A673 (cell line): ENCODE data around the gene KIAA0753. TPM values are rescaled to one million over a fixed set of nuclear protein-coding genes. Genes with fewer than 3 reads are reported as not detected.

ENCODE experiments used
- BruUV-seq: library from RNA; stranded (reverse); fragments of 400-500 nt; replicated peaks from 2 replicates; lab custom pipeline; 2021; lab: Mats Ljungman, UMichigan
- CTCF ChIA-PET: fragments of 300-600 bp; sonication (Branson Sonifier 250); formaldehyde crosslinking; loops from one replicate; lab custom pipeline; 2022; ENCODE audit warnings: antibody characterized with exemption; lab: Charles Lee
- POLR2A ChIA-PET: fragments of 300-600 bp; sonication (Branson Sonifier 250); formaldehyde crosslinking; loops from one replicate; lab custom pipeline; 2022; ENCODE audit warnings: antibody characterized with exemption; ENCODE audit not compliant: low non-redundant PET; lab: Charles Lee
- DNase-seq: peaks from one replicate; pipeline ENCODE4 v3.0.0-alpha.2; 2015; ENCODE audit warnings: low spot score
- H3K27ac ChIP-seq: fragments of 200-600 bp; sonication (generic); 2 replicates; pipeline ENCODE4 v1.5.1; 2016; ENCODE audit warnings: mixed run types, low read depth, mild to moderate bottlenecking, mixed read lengths, antibody characterized with exemption, low read length; ENCODE audit not compliant: poor library complexity, severe bottlenecking
- H3K27me3 ChIP-seq: fragments of 200-600 bp; sonication (generic); replicated peaks from 2 replicates; pipeline ENCODE4 v1.6.1; 2017; ENCODE audit warnings: mixed run types, low read depth, mild to moderate bottlenecking, mixed read lengths, antibody characterized with exemption, low read length; ENCODE audit not compliant: insufficient read depth, poor library complexity
- H3K36me3 ChIP-seq: fragments of 200-600 bp; sonication (generic); 2 replicates; pipeline ENCODE4 v1.6.1; 2016; ENCODE audit warnings: mixed run types, mild to moderate bottlenecking, mixed read lengths, antibody characterized with exemption, low read length; ENCODE audit not compliant: insufficient read depth, poor library complexity, severe bottlenecking
- H3K4me1 ChIP-seq: fragments of 200-600 bp; sonication (generic); 2 replicates; pipeline ENCODE4 v1.6.1; 2017; ENCODE audit warnings: mixed run types, mild to moderate bottlenecking, mixed read lengths, antibody characterized with exemption, low read length; ENCODE audit not compliant: insufficient read depth, poor library complexity, severe bottlenecking
- H3K4me3 ChIP-seq: fragments of 200-600 bp; sonication (generic); 2 replicates; pipeline ENCODE4 v1.5.1; 2016; ENCODE audit warnings: low read depth, mixed run types, mild to moderate bottlenecking, mixed read lengths, low read length; ENCODE audit not compliant: poor library complexity, severe bottlenecking
- H3K9me3 ChIP-seq: fragments of 200-600 bp; sonication (generic); 2 replicates; pipeline ENCODE4 v1.6.1; 2016; ENCODE audit warnings: mixed run types, low read depth, mild to moderate bottlenecking, mixed read lengths, antibody characterized with exemption, low read length; ENCODE audit not compliant: poor library complexity, severe bottlenecking
- CTCF ChIP-seq: fragments of 300-800, 200-600 bp; sonication (generic); conservative IDR thresholded peaks from 2 replicates; pipeline ENCODE4 v1.5.1; 2017; ENCODE audit warnings: low read depth, mild to moderate bottlenecking, antibody characterized with exemption, low read length, moderate library complexity, mixed read lengths
- EZH2 ChIP-seq: fragments of 200-600 bp; sonication (generic); IDR thresholded peaks from 2 replicates; pipeline ENCODE4 v1.6.1; 2017; ENCODE audit warnings: borderline replicate concordance, low read depth, mild to moderate bottlenecking, mixed read lengths, antibody characterized with exemption, low read length; ENCODE audit not compliant: poor library complexity, severe bottlenecking
- intact Hi-C: fragments of 100-400 bp; cut with micrococcal nuclease; formaldehyde crosslinking; loops from one replicate; pipeline ENCODE4 v1.10.0; 2022; ENCODE audit not compliant: unreplicated experiment
- total RNA-seq: library from RNA; stranded (reverse); gene quantifications from 2 replicates; pipeline ENCODE4 v1.2.3, GENCODE V29; 2021

KIAA0753 gene
- total RNA-seq, 1 experiment from 2014 or later, result 41.2 TPM

- CTCF ChIA-PET, result no interaction called here
- POLR2A ChIA-PET, result no interaction called here
These were observed 93.2 kb downstream of the KIAA0753 start for GRCh38 chr17:6547336-6547735.

GRCh38 chr17:6546069-6546718 lies 94.3 kb downstream of the KIAA0753 start:
- DNase-seq, result no peak
- no peak for TF ChIP-seq CTCF
- TF ChIP-seq EZH2, result no peak
- no peaks in the 10 kb centered on the region for H3K36me3 ChIP-seq
- H3K9me3 ChIP-seq, result no peaks in the 10 kb centered on the region
- H3K27me3 ChIP-seq, result no peaks in the 10 kb centered on the region
- no TSS peak for BruUV-seq
- no peak overlapping the region for H3K4me3 ChIP-seq
- ChIA-PET POLR2A (no interaction called here), CTCF (no interaction called here)
- no peaks in the 10 kb centered on the region for H3K4me1 ChIP-seq
- H3K27ac ChIP-seq, result no peak overlapping the region
- intact Hi-C loops, result no loop called here

More at GRCh38 chr17:6547336-6547735, 93.2 kb downstream of the KIAA0753 start:
- intact Hi-C loops, result no loop called here
- BruUV-seq, result no TSS peak
- H3K4me3 ChIP-seq, result no peak overlapping the region
- no peaks in the 10 kb centered on the region for H3K9me3 ChIP-seq
- TF ChIP-seq EZH2 (no peak), CTCF (no peak)
- H3K27ac ChIP-seq, result no peak overlapping the region
- H3K27me3 ChIP-seq, result no peaks in the 10 kb centered on the region
- no peaks in the 10 kb centered on the region for H3K4me1 ChIP-seq
- H3K36me3 ChIP-seq, result no peaks in the 10 kb centered on the region
- DNase-seq, result no peak

- no peaks in the 10 kb centered on the region for H3K36me3 ChIP-seq
- BruUV-seq, result no TSS peak
- no peaks in the 10 kb centered on the region for H3K9me3 ChIP-seq
- H3K4me3 ChIP-seq, result no peak overlapping the region
- no peak for TF ChIP-seq CTCF
- no peak for TF ChIP-seq EZH2
- POLR2A ChIA-PET, result no interaction called here
- H3K4me1 ChIP-seq, result no peaks in the 10 kb centered on the region
- H3K27ac ChIP-seq, result no peak overlapping the region
- no peaks in the 10 kb centered on the region for H3K27me3 ChIP-seq
- CTCF ChIA-PET, result no interaction called here
- DNase-seq, result no peak
- intact Hi-C loops, result no loop called here
These were observed 95.2 kb downstream of the KIAA0753 start for GRCh38 chr17:6545291-6545690.
